Esophagus (tissue), 2 donors: ENCODE data around the gene MYO3B. TPM values are rescaled to one million over a fixed set of nuclear protein-coding genes. Genes with fewer than 3 reads are reported as not detected.

Experiments used
- H3K27ac ChIP-seq, 2 donors: one replicate each; pipeline ENCODE4 v1.5.1; 2013; ENCODE audit warnings: low read depth in 2 of 2, mild to moderate bottlenecking in 2 of 2, inconsistent platforms in 1 of 2, low read length in 1 of 2, moderate library complexity in 1 of 2
- H3K27me3 ChIP-seq, 2 donors: one replicate each; pipeline ENCODE4 v1.6.1; 2013; ENCODE audit warnings: low read length in 2 of 2, control low read depth in 1 of 2, mild to moderate bottlenecking in 1 of 2; ENCODE audit not compliant: insufficient read depth in 2 of 2, control insufficient read depth in 1 of 2
- H3K36me3 ChIP-seq, 2 donors: one replicate each; pipeline ENCODE4 v1.6.1; 2013; ENCODE audit warnings: low read length in 1 of 2; ENCODE audit not compliant: control insufficient read depth in 2 of 2, insufficient read depth in 2 of 2
- H3K4me1 ChIP-seq, 2 donors: one replicate each; pipeline ENCODE4 v1.6.1; 2013; ENCODE audit warnings: low read length in 1 of 2; ENCODE audit not compliant: control insufficient read depth in 2 of 2, insufficient read depth in 2 of 2
- H3K4me3 ChIP-seq, 2 donors: one replicate each; pipeline ENCODE4 v1.5.1; 2013; ENCODE audit warnings: low read length in 2 of 2, mild to moderate bottlenecking in 2 of 2, low read depth in 1 of 2, moderate library complexity in 1 of 2
- H3K9me3 ChIP-seq, 2 donors: one replicate each; pipeline ENCODE4 v1.6.1; 2013; ENCODE audit warnings: mild to moderate bottlenecking in 2 of 2, low read depth in 1 of 2, low read length in 1 of 2, moderate library complexity in 1 of 2; ENCODE audit not compliant: control insufficient read depth in 2 of 2, insufficient read depth in 1 of 2
- WGBS, 2 donors: extraction: QIAGEN DNeasy Blood & Tissue Kit; methylation state at CpG; one replicate each; pipeline ENCODE4 v1.1.7; 2013; 5-methylcytosine and 5-hydroxymethylcytosine counted together
- polyA plus RNA-seq, 2 donors: library from polyadenylated mRNA; stranded (reverse); fragments of 200-250 nt; gene quantifications; one replicate each; pipeline ENCODE4 v1.2.3, GENCODE V29; 2013
- donor health status: healthy with polysubstance abuse.
- donor health status: Bipolar disorder and iron deficiency.

Gene MYO3B, protein sequence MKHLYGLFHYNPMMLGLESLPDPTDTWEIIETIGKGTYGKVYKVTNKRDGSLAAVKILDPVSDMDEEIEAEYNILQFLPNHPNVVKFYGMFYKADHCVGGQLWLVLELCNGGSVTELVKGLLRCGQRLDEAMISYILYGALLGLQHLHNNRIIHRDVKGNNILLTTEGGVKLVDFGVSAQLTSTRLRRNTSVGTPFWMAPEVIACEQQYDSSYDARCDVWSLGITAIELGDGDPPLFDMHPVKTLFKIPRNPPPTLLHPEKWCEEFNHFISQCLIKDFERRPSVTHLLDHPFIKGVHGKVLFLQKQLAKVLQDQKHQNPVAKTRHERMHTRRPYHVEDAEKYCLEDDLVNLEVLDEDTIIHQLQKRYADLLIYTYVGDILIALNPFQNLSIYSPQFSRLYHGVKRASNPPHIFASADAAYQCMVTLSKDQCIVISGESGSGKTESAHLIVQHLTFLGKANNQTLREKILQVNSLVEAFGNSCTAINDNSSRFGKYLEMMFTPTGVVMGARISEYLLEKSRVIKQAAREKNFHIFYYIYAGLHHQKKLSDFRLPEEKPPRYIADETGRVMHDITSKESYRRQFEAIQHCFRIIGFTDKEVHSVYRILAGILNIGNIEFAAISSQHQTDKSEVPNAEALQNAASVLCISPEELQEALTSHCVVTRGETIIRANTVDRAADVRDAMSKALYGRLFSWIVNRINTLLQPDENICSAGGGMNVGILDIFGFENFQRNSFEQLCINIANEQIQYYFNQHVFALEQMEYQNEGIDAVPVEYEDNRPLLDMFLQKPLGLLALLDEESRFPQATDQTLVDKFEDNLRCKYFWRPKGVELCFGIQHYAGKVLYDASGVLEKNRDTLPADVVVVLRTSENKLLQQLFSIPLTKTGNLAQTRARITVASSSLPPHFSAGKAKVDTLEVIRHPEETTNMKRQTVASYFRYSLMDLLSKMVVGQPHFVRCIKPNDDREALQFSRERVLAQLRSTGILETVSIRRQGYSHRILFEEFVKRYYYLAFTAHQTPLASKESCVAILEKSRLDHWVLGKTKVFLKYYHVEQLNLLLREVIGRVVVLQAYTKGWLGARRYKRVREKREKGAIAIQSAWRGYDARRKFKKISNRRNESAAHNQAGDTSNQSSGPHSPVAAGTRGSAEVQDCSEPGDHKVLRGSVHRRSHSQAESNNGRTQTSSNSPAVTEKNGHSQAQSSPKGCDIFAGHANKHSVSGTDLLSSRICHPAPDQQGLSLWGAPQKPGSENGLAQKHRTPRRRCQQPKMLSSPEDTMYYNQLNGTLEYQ (N-terminal part only)
- polyA plus RNA-seq, result under 1 TPM; 0.08 to 0.11 TPM

DNA sequence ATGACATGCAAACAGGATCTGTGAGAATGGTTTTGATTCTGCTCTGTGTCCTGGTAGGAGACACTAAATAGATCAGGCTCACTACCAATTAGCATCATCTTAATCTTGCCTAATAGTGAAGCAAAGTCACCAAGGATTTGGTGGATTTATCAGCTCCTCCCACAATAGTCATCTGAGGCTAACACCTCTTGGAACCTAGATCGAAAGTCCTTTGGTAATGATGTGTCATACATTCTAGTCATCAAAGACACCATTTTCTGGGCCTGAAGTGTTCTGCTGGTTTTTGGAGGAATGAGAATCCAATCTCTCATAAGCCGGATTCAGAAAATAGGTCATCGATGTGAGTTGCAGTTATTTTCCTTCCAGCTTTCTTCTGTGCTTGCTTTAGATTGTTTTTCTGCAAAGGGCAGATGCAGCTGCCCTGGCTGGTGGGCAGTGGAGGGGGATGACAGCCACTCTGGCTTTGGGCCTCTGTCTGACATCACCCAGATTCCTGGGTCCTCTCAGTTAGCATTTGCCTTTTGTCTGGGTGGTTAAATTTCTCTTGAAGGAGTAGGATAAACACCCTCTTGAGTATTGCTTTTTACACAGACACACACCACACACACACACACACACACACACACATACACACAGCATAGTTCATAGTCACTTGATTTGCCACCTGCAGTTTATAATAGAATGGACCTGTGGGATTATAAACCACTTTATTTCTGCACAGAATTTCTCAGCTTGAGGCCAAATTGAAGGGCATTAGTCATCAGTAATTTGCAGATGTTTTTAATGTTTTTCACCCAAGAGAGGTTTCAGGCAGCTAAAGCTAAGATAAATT is at the start of gene MYO3B:
Gene MYO3B, plus strand, starts transcription at position 198 of the 832 bp plus-strand sequence. Its CDS starts 141 bp downstream, at position 339.
- no peak within 1 kb of the TSS for H3K4me3 ChIP-seq
- H3K36me3 ChIP-seq, result no peaks in the 10 kb centered on the region
- no peaks in the 10 kb centered on the region for H3K27me3 ChIP-seq
- H3K27ac ChIP-seq, result peak within 1 kb of the TSS in 1 of 2 donors; percentile 20
- H3K4me1 ChIP-seq, result peaks cover 0 to 2% of the 10 kb centered on the region in 2 donors
- 54 to 57% methylated on average over 3 of the region's 3 CpGs for WGBS, 2 donors
- H3K9me3 ChIP-seq, result no peaks in the 10 kb centered on the region

DNA sequence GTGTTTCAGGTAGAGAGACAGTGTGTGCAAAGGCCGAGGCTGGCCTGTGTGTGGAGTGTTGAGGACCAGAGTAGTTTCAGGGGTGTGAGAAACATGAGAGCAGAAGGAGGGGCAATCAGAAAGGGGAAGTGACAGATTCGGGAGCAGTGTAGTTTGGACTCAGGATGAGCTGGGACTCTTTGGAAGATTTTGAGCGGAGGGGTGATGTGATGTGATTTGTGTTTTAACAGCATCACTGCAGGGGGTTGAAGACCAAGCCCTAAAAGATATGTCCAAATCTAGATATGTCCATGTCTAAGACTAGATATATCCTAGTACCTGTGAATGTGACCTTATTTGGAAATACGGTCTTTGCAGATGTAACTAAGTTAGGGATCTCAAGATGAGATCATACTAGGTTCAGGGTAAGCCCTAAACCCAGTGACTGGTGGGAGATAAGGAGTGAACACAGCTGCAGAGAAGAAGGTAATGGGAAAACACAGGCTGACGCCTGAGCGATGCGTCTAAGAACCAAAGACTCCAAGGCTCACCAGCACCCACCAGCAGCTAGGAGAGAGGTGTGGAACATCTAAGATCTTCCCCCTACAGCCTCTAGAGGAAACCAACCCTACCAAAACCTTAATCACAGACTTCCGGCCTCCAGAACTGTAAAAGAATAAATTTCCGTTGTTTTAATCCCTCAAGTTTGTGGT is 38.5 kb upstream of the MYO3B start:
- WGBS, 2 donors, result 83 to 87% methylated on average over 9 of the region's 9 CpGs
- H3K36me3 ChIP-seq, result no peaks in the 10 kb centered on the region
- H3K27me3 ChIP-seq, result no peaks in the 10 kb centered on the region
- H3K4me3 ChIP-seq, result no peak overlapping the region
- no peaks in the 10 kb centered on the region for H3K4me1 ChIP-seq
- no peak overlapping the region for H3K27ac ChIP-seq
- H3K9me3 ChIP-seq, result no peaks in the 10 kb centered on the region

DNA sequence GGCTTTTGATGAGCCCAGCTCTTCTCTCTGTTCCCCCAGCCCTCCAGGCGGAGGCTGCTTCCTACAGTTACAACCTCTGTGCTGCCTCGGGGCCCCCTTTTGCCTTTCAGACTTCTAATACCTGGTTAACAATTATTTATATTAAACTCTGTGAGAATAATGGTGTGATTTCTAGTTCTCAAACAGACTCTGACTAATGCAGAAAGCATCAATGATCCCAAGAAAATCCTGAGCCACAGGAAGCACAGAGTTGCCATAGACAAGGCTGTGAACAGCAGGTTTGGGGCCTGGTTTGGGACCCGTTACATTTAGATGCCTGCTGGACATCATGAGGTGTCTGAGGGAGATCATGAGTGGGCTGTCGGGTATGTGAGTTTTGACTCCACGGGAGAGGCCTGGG is 37.4 kb upstream of the MYO3B start:
- Histone ChIP-seq H3K27me3 (no peaks in the 10 kb centered on the region), H3K9me3 (no peaks in the 10 kb centered on the region), H3K4me1 (no peaks in the 10 kb centered on the region), H3K36me3 (no peaks in the 10 kb centered on the region), H3K27ac (no peak overlapping the region), H3K4me3 (no peak overlapping the region)
- WGBS, 2 donors, result 88 to 96% methylated on average over 5 of the region's 5 CpGs

DNA sequence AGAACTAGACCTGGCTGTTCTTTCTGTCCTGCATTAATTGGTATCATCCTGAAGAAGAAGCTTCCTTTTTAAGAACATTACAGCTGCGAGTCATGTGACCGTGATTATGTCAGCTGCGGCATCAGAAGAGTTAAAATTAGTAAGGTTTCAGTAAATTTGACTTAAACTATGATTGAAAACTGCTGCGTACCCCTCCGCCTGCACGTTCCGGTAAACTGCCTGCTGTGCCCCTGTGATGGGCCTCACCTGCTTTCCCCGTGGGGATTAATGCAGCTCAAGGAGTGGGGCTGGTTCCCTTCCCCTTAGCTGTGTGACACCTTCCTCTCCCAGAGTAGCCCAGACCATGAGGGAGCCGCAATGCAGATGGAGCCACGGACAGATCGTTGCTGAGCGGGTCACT is 36.1 kb upstream of the MYO3B start:
- Histone ChIP-seq H3K9me3 (no peaks in the 10 kb centered on the region), H3K4me1 (no peaks in the 10 kb centered on the region), H3K27me3 (no peaks in the 10 kb centered on the region), H3K27ac (no peak overlapping the region), H3K36me3 (no peaks in the 10 kb centered on the region), H3K4me3 (no peak overlapping the region)
- WGBS, 2 donors, result 79 to 82% methylated on average over 12 of the region's 12 CpGs

DNA sequence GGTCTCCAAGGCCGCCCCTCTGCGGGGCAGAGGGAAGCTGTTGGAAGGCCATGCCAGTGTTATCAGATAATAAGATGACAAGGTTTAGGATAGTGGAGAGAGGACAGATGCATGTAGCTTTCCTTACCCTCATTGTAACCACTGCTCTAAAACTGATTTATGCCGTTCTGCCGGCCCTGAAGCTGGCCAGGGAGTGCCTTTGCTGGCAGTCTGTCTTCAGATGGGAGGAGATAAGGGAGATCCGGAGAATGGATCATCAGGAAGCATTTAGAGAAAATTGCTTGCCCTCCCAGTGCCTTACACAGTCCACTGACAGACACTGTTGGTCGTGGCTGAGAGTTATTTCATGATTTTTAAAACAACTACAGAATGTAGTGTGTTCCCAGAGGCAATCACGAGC is 35.4 kb upstream of the MYO3B start:
- Histone ChIP-seq H3K27me3 (no peaks in the 10 kb centered on the region), H3K9me3 (no peaks in the 10 kb centered on the region), H3K4me1 (no peaks in the 10 kb centered on the region), H3K4me3 (no peak overlapping the region), H3K36me3 (no peaks in the 10 kb centered on the region), H3K27ac (no peak overlapping the region)
- 71 to 72% methylated on average over 7 of the region's 7 CpGs for WGBS, 2 donors

DNA sequence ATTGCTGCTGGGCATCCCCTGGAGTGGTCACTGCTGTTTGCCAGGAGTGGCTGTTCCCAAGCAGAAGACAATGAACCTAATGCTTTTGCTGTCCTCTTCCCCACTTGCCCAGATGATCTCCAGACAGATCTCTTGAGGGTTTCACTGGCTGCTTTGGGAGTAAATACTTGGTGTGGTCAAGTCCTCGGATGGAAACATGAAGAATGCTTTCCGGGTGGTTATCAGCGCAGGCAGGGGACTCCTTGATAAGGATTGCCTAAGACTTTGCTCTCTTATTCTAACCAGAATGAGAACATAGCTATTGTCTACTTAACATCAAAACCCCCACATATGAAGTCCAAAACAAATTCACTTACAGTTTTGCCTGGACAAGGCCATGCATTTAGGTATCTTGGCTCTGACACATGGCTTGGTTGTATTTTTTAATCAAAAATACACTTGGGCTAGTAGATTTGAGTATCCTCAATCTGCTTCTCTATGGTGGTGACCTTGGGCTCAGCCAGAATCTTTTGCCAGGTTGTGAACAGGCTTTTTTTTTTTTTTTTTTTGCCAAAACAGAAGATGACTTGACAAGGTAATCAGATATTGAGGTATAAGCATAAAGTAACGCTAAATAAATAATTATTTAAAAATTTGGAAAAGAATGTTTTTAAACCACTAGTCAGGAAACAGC is 34.8 kb upstream of the MYO3B start:
- Histone ChIP-seq H3K4me3 (no peak overlapping the region), H3K9me3 (no peaks in the 10 kb centered on the region), H3K27me3 (no peaks in the 10 kb centered on the region), H3K27ac (no peak overlapping the region), H3K36me3 (no peaks in the 10 kb centered on the region), H3K4me1 (no peaks in the 10 kb centered on the region)
- WGBS, 2 donors, result 74 to 88% methylated on average over 4 of the region's 4 CpGs

DNA sequence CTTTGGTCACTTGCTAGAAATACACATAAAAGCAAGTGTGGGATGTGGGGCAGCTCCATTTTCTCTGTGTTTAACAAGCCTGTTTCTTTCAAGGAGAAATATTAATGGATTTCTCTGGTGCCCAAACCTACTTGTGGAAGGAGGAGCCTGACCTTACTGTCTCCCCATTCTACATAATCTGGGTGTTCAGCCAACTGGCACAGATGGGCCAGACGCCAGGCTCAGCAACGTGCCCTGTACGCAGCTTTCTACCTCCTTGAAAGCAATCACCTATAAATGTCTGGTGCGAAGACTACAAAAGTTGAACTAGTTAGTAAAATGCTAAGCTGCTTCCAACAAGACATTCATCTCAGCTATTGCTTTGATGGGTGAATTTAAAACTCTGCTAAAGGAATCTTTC is 33.2 kb upstream of the MYO3B start:
- Histone ChIP-seq H3K36me3 (no peaks in the 10 kb centered on the region), H3K27me3 (no peaks in the 10 kb centered on the region), H3K4me3 (no peak overlapping the region), H3K27ac (no peak overlapping the region), H3K4me1 (no peaks in the 10 kb centered on the region), H3K9me3 (no peaks in the 10 kb centered on the region)
- WGBS, 2 donors, result 52 to 63% methylated on average over 4 of the region's 4 CpGs

DNA sequence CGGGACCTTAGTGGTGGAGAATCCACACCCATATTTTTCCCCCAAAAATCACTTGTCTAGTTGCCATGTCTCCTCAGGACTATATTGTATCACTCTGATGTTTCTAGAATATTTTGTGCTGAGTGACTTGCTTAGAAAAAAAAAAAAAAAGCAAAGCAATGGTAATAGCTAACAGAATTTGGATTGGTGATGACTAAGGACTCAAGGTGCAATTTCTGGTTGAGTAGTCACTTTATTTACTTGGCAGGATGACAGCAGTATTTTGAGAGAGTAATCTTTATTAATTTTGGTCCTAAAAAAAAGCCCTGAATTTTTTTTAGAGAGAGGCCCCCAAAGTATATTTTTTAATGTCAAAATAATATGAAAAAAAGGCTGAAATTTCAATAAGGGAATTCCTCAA is 32.8 kb upstream of the MYO3B start:
- no peaks in the 10 kb centered on the region for H3K4me1 ChIP-seq
- no peaks in the 10 kb centered on the region for H3K9me3 ChIP-seq
- no peak overlapping the region for H3K27ac ChIP-seq
- H3K36me3 ChIP-seq, result no peaks in the 10 kb centered on the region
- no peak overlapping the region for H3K4me3 ChIP-seq
- H3K27me3 ChIP-seq, result no peaks in the 10 kb centered on the region
- WGBS, 2 donors, result 82% methylated on average over 1 of the region's 1 CpG
